G401 (cell line): ENCODE data around the gene ATP6V1B1. TPM values are rescaled to one million over a fixed set of nuclear protein-coding genes. Genes with fewer than 3 reads are reported as not detected.

Source experiments
- total RNA-seq: library from RNA; depleted of rRNA; stranded (reverse); fragments of >200 nt; shearing (Covaris generic); gene quantifications from 2 replicates; pipeline ENCODE4 v1.2.3, GENCODE V29; 2014; rRNA removed

The ATP6V1B1 gene
- total RNA-seq, 1 experiment from 2014 or later: 1.1 TPM

Other genes starting within 250 kb of the ATP6V1B1 start
- 0.61 TPM in 1 of 2 replicates, not detected in the other for gene ADD2, start 167.7 kb upstream of the ATP6V1B1 start, total RNA-seq
- not detected in 2 replicates for gene FIGLA, start 145.3 kb upstream of the ATP6V1B1 start, total RNA-seq
- gene CLEC4F, start 115.3 kb upstream of the ATP6V1B1 start, total RNA-seq: 0.17 and 0.18 TPM in 2 replicates
- 0.10 and 0.37 TPM in 2 replicates for gene CD207, start 100.1 kb upstream of the ATP6V1B1 start, total RNA-seq
- gene VAX2, start 35.3 kb upstream of the ATP6V1B1 start, total RNA-seq: 6.1 and 8.1 TPM in 2 replicates
- 0.54 TPM in 1 of 2 replicates, not detected in the other for gene ANKRD53, start 42.7 kb downstream of the ATP6V1B1 start, total RNA-seq
- 26.5 and 33.4 TPM in 2 replicates for gene TEX261, start 59.0 kb downstream of the ATP6V1B1 start, total RNA-seq
- 35.0 and 43.6 TPM in 2 replicates for gene NAGK, start 132.7 kb downstream of the ATP6V1B1 start, total RNA-seq
- gene MCEE, start 194.3 kb downstream of the ATP6V1B1 start, total RNA-seq: 4.3 and 17.9 TPM in 2 replicates
- gene MPHOSPH10, start 194.7 kb downstream of the ATP6V1B1 start, total RNA-seq: 13.2 and 17.5 TPM in 2 replicates